Duodenal mucosa (tissue), 2 donors: ENCODE results near the gene ACD.

Experiments
- H3K27ac ChIP-seq: one replicate; pipeline ENCODE4 v1.7.0; 2013; ENCODE audit warnings: low read depth, low read length
- H3K27me3 ChIP-seq, 2 donors: one replicate each; pipeline ENCODE4 v1.7.0; 2013; ENCODE audit warnings: low read length in 2 of 2, control low read depth in 1 of 2; ENCODE audit not compliant: insufficient read depth in 2 of 2, control insufficient read depth in 1 of 2
- H3K36me3 ChIP-seq, 2 donors: one replicate each; pipeline ENCODE4 v1.7.0; 2013; ENCODE audit warnings: low read length in 2 of 2, control low read depth in 1 of 2; ENCODE audit not compliant: insufficient read depth in 2 of 2, control insufficient read depth in 1 of 2
- H3K4me1 ChIP-seq, 2 donors: one replicate each; pipeline ENCODE4 v1.7.0; 2013; ENCODE audit warnings: low read length in 2 of 2, control low read depth in 1 of 2; ENCODE audit not compliant: insufficient read depth in 2 of 2, control insufficient read depth in 1 of 2
- H3K4me3 ChIP-seq, 2 donors: one replicate each; pipeline ENCODE4 v1.7.0; 2013; ENCODE audit warnings: low read length in 2 of 2, low read depth in 1 of 2
- H3K9ac ChIP-seq, 2 donors: one replicate each; pipeline ENCODE4 v1.7.0; 2013; ENCODE audit warnings: low read length in 2 of 2, low read depth in 1 of 2
- H3K9me3 ChIP-seq, 2 donors: one replicate each; pipeline ENCODE4 v1.7.0; 2013; ENCODE audit warnings: low read length in 2 of 2, control low read depth in 1 of 2; ENCODE audit not compliant: control insufficient read depth in 1 of 2

The ACD gene

GRCh38 chr16:67659675-67660563 is at the start of gene ACD:
TSS of gene ACD (minus strand) at chr16:67660260. CDS start at chr16:67660220, 40 bp downstream.
- Histone ChIP-seq H3K4me3 (peak within 1 kb of the TSS; percentile 89 to 95), H3K36me3 (peaks cover 5 to 9% of the 10 kb centered on the region in 2 donors), H3K9ac (peak within 1 kb of the TSS; percentile 84 to 93), H3K4me1 (peaks cover 6 to 25% of the 10 kb centered on the region in 2 donors), H3K27me3 (peaks cover under 1 to 7% of the 10 kb centered on the region in 2 donors), H3K9me3 (no peaks in the 10 kb centered on the region), H3K27ac (peak within 1 kb of the TSS; percentile 98)

DNA sequence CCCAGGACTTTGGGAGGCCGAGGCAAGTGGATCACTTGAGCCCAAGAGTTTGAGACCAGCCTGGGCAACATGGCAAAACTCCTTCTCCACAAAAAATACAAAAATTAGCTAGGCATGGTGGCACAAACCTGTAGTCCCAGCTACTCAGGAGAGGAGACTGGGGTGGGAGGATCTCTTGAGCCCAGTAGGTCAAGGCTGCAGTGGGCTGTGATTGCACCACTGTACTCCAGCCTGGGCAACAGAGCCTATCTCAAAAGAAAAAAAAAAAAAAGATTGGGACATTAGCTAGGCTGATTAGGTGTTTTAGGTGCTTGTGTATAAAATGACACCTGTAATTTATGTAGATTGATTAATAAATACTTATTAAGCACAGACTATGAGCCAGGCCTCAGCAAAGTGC is 49.0 kb upstream of the ACD start:
- no peak overlapping the region for H3K27ac ChIP-seq
- H3K9ac ChIP-seq = no peak overlapping the region
- no peak overlapping the region for H3K4me3 ChIP-seq
- no peaks in the 10 kb centered on the region for H3K9me3 ChIP-seq
- peaks cover 0 to 5% of the 10 kb centered on the region in 2 donors for H3K36me3 ChIP-seq
- H3K27me3 ChIP-seq = no peaks in the 10 kb centered on the region
- peaks cover 5 to 8% of the 10 kb centered on the region in 2 donors for H3K4me1 ChIP-seq

DNA sequence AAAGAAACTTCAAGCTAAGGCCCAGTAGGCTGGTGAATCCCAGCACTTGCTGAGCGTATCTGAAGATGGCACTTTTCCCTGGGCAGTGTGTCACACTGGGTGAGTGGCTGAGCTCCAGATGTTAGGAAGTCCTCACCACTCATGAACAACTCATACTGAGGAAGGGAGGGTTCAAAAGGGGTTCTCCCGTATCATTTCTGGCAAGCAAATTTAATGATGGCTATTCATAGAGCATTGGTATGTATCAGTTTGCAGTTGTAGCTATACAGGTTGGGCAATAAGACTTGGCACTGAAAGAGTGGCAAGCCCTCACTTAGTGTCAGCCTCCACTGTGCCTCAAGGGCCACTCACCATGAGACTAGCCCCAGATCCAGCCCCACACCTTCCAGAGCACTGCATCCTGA is 48.3 kb upstream of the ACD start:
- H3K27ac ChIP-seq = no peak overlapping the region
- peaks cover 0 to 8% of the 10 kb centered on the region in 2 donors for H3K4me1 ChIP-seq
- H3K27me3 ChIP-seq = no peaks in the 10 kb centered on the region
- no peaks in the 10 kb centered on the region for H3K9me3 ChIP-seq
- H3K36me3 ChIP-seq = peaks cover 0 to 5% of the 10 kb centered on the region in 2 donors
- H3K9ac ChIP-seq = no peak overlapping the region
- H3K4me3 ChIP-seq = no peak overlapping the region

GRCh38 chr16:67707790-67708189 is 47.7 kb upstream of the ACD start:
- H3K4me3 ChIP-seq = no peak overlapping the region
- peaks cover 0 to 8% of the 10 kb centered on the region in 2 donors for H3K4me1 ChIP-seq
- no peaks in the 10 kb centered on the region for H3K9me3 ChIP-seq
- H3K9ac ChIP-seq = no peak overlapping the region
- peaks cover 0 to 5% of the 10 kb centered on the region in 2 donors for H3K36me3 ChIP-seq
- no peak overlapping the region for H3K27ac ChIP-seq
- no peaks in the 10 kb centered on the region for H3K27me3 ChIP-seq

- peaks cover 0 to 5% of the 10 kb centered on the region in 2 donors for H3K36me3 ChIP-seq
- H3K9me3 ChIP-seq = no peaks in the 10 kb centered on the region
- H3K27me3 ChIP-seq = no peaks in the 10 kb centered on the region
- H3K4me3 ChIP-seq = no peak overlapping the region
- no peak overlapping the region for H3K9ac ChIP-seq
- H3K4me1 ChIP-seq = peaks cover 0 to 8% of the 10 kb centered on the region in 2 donors
- no peak overlapping the region for H3K27ac ChIP-seq
Measured at GRCh38 chr16:67707210-67707609, 47.1 kb upstream of the ACD start.

GRCh38 chr16:67704110-67704509 is 44.0 kb upstream of the ACD start:
- H3K27ac ChIP-seq = no peak overlapping the region

DNA sequence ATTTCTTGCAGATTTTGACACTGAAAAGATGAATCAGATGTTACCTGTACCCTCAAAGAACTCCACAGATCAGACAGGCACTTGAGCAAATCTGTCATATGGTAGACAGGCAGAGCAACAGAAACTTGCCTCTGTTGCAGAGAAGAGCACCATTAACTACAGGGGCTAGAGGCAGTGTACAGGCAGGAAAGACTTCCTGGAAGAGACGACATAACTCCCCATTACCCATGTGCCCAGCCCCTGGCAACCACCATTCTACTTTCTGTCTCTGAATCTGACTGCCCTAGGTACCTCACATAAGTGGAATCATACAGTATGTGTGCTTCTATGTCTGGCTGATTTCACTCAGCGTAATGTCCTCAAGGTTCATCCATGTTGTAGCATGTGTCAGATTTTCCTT is 43.6 kb upstream of the ACD start:
- Histone ChIP-seq H3K27ac (no peak overlapping the region), H3K4me3 (no peak overlapping the region), H3K9ac (no peak overlapping the region), H3K27me3 (no peaks in the 10 kb centered on the region), H3K4me1 (no peaks in the 10 kb centered on the region), H3K36me3 (peaks cover 0 to 5% of the 10 kb centered on the region in 2 donors), H3K9me3 (peaks cover 0 to 3% of the 10 kb centered on the region in 2 donors)

More at GRCh38 chr16:67704110-67704509, 44.0 kb upstream of the ACD start:
- peaks cover 0 to 1% of the 10 kb centered on the region in 2 donors for H3K4me1 ChIP-seq
- H3K4me3 ChIP-seq = no peak overlapping the region
- no peaks in the 10 kb centered on the region for H3K27me3 ChIP-seq
- H3K9me3 ChIP-seq = peaks cover 0 to 3% of the 10 kb centered on the region in 2 donors
- peaks cover 0 to 5% of the 10 kb centered on the region in 2 donors for H3K36me3 ChIP-seq
- no peak overlapping the region for H3K9ac ChIP-seq

DNA sequence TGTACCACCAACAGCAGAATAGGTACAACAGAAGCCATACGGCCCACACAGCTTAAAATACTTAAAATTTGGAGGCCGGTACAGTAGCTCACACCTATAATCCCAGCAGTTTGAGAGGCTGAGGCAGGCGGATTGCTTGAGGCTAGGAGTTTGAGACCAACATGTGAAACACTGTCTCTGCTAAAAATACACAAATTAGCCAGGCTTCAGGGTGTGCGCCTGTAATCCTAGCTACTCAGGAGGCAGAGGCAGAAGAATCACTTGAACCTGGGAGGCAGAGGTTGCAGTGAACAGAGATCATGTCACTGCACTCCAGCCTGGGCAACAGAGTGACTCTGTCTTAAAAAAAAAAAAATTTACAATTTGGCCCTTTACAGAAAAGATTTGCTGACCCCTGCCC is 42.1 kb upstream of the ACD start:
- Histone ChIP-seq H3K9ac (no peak overlapping the region), H3K9me3 (peaks cover 0 to 3% of the 10 kb centered on the region in 2 donors), H3K36me3 (peaks cover 0 to 5% of the 10 kb centered on the region in 2 donors), H3K27ac (no peak overlapping the region), H3K27me3 (no peaks in the 10 kb centered on the region), H3K4me3 (no peak overlapping the region), H3K4me1 (peaks cover 8 to 9% of the 10 kb centered on the region in 2 donors)

GRCh38 chr16:67701420-67701819 is 41.4 kb upstream of the ACD start:
- Histone ChIP-seq H3K27ac (no peak overlapping the region), H3K36me3 (peaks cover 0 to 5% of the 10 kb centered on the region in 2 donors), H3K9me3 (peaks cover 0 to 3% of the 10 kb centered on the region in 2 donors), H3K4me3 (no peak overlapping the region), H3K27me3 (no peaks in the 10 kb centered on the region), H3K9ac (no peak overlapping the region), H3K4me1 (peaks cover 8 to 9% of the 10 kb centered on the region in 2 donors)

GRCh38 chr16:67699265-67699664 is 39.2 kb upstream of the ACD start:
- Histone ChIP-seq H3K4me3 (no peak overlapping the region), H3K27ac (no peak overlapping the region), H3K9me3 (peaks cover 0 to 3% of the 10 kb centered on the region in 2 donors), H3K27me3 (no peaks in the 10 kb centered on the region), H3K9ac (no peak overlapping the region), H3K4me1 (peaks cover 8 to 9% of the 10 kb centered on the region in 2 donors), H3K36me3 (no peaks in the 10 kb centered on the region)
